ENCODE data around the gene ERC2. TPM values are rescaled to one million over a fixed set of nuclear protein-coding genes. Genes with fewer than 3 reads are reported as not detected.
A peak's percentile ranks its signal among the peaks of the same experiment; 100 is the strongest.

The ERC2 gene
- total RNA-seq, 1 donor from 2014 or later: 0.65 TPM

- Mint-ChIP-seq H3K27me3 (ENCODE audit: low read depth) (peaks cover 3% of the 10 kb centered on the region), H3K9me3 (ENCODE audit: low read depth) (no peaks in the 10 kb centered on the region), H3K27ac (ENCODE audit: unreplicated experiment) (peak overlapping the region; percentile 13), H3K36me3 (ENCODE audit: low read depth) (no peaks in the 10 kb centered on the region), H3K4me1 (ENCODE audit: low read depth) (peaks cover 13% of the 10 kb centered on the region), H3K4me3 (ENCODE audit: unreplicated experiment) (no peak overlapping the region)
- no peak for DNase-seq (ENCODE audit: low spot score)
- no peak for TF ChIP-seq CTCF (IDR thresholded peaks at IDR 0.05)
Observed at GRCh38 chr3:55718521-55718921, 749.7 kb downstream of the ERC2 start.

- H3K36me3 Mint-ChIP-seq (ENCODE audit: low read depth): no peaks in the 10 kb centered on the region
Observed at GRCh38 chr3:55718074-55718473, 750.2 kb downstream of the ERC2 start.

GRCh38 chr3:55717481-55717880, 750.8 kb downstream of the ERC2 start:
- Mint-ChIP-seq H3K27ac (ENCODE audit: unreplicated experiment) (no peak overlapping the region), H3K4me3 (ENCODE audit: unreplicated experiment) (no peak overlapping the region), H3K36me3 (ENCODE audit: low read depth) (no peaks in the 10 kb centered on the region), H3K4me1 (ENCODE audit: low read depth) (peaks cover 13% of the 10 kb centered on the region), H3K27me3 (ENCODE audit: low read depth) (no peaks in the 10 kb centered on the region), H3K9me3 (ENCODE audit: low read depth) (no peaks in the 10 kb centered on the region)
- no peak for TF ChIP-seq CTCF (IDR thresholded peaks at IDR 0.05)
- DNase-seq (ENCODE audit: low spot score): no peak

More at GRCh38 chr3:55718074-55718473, 750.2 kb downstream of the ERC2 start:
- no peak overlapping the region for H3K27ac Mint-ChIP-seq (ENCODE audit: unreplicated experiment)
- H3K27me3 Mint-ChIP-seq (ENCODE audit: low read depth): no peaks in the 10 kb centered on the region
- peaks cover 13% of the 10 kb centered on the region for H3K4me1 Mint-ChIP-seq (ENCODE audit: low read depth)
- DNase-seq (ENCODE audit: low spot score): no peak
- TF ChIP-seq CTCF (IDR thresholded peaks at IDR 0.05): no peak
- no peak overlapping the region for H3K4me3 Mint-ChIP-seq (ENCODE audit: unreplicated experiment)
- H3K9me3 Mint-ChIP-seq (ENCODE audit: low read depth): no peaks in the 10 kb centered on the region

GRCh38 chr3:55716611-55717225, 751.5 kb downstream of the ERC2 start:
- Mint-ChIP-seq H3K4me1 (ENCODE audit: low read depth) (peaks cover 13% of the 10 kb centered on the region), H3K27me3 (ENCODE audit: low read depth) (no peaks in the 10 kb centered on the region), H3K4me3 (ENCODE audit: unreplicated experiment) (no peak overlapping the region), H3K27ac (ENCODE audit: unreplicated experiment) (no peak overlapping the region), H3K9me3 (ENCODE audit: low read depth) (no peaks in the 10 kb centered on the region), H3K36me3 (ENCODE audit: low read depth) (no peaks in the 10 kb centered on the region)
- no peak for DNase-seq (ENCODE audit: low spot score)
- no peak for TF ChIP-seq CTCF (IDR thresholded peaks at IDR 0.05)

GRCh38 chr3:55716044-55716443, 752.2 kb downstream of the ERC2 start:
- no peak for TF ChIP-seq CTCF (IDR thresholded peaks at IDR 0.05)
- Mint-ChIP-seq H3K27me3 (ENCODE audit: low read depth) (no peaks in the 10 kb centered on the region), H3K27ac (ENCODE audit: unreplicated experiment) (no peak overlapping the region), H3K4me3 (ENCODE audit: unreplicated experiment) (no peak overlapping the region), H3K4me1 (ENCODE audit: low read depth) (peaks cover 13% of the 10 kb centered on the region), H3K36me3 (ENCODE audit: low read depth) (no peaks in the 10 kb centered on the region), H3K9me3 (ENCODE audit: low read depth) (no peaks in the 10 kb centered on the region)
- no peak for DNase-seq (ENCODE audit: low spot score)

Data from chondrocyte (in vitro differentiated cells).